ENCODE data around the gene ENDOD1.

ENDOD1 gene

GRCh38 chr11:95137299-95137698 lies 47.7 kb downstream of the ENDOD1 start:
- TF ChIP-seq CTCF (IDR thresholded peaks at IDR 0.05; ENCODE audit: insufficient read depth, low read length, missing control alignments) = no peak
- ChIA-PET POLR2A (interaction anchor here (1.2 kb wide), 2 partner anchors 10 to 67 kb away, joined by 3 to 4 read pairs; no protein-coding TSS in a partner anchor), CTCF (interaction anchor here (0.6 to 6.3 kb wide), 6 partner anchors 10 to 515 kb away, joined by 3 to 84 read pairs (median 4); partner anchors contain the start of genes ENDOD1 and SRSF8)
- H3K4me3 ChIP-seq (ENCODE audit: low read depth, low read length) = no peak overlapping the region
- DNase-seq (ENCODE audit: low read depth, low spot score) = no peak

- POLR2A ChIA-PET = interaction anchor here (1.2 kb wide), 1 partner anchor 9 kb away, joined by 4 read pairs; no protein-coding TSS in a partner anchor
- no peak for DNase-seq (ENCODE audit: low read depth, low spot score)
- H3K4me3 ChIP-seq (ENCODE audit: low read depth, low read length) = no peak overlapping the region
- no peak for TF ChIP-seq CTCF (IDR thresholded peaks at IDR 0.05; ENCODE audit: insufficient read depth, low read length, missing control alignments)
- CTCF ChIA-PET = interaction anchor here (1.8 to 6.3 kb wide), 2 partner anchors 8 to 69 kb away, joined by 8 to 84 read pairs; partner anchors contain the start of gene SRSF8
Measured at GRCh38 chr11:95138448-95138847, 48.8 kb downstream of the ENDOD1 start.

- POLR2A ChIA-PET = no interaction called here
- H3K4me3 ChIP-seq (ENCODE audit: low read depth, low read length) = no peak overlapping the region
- no peak for TF ChIP-seq CTCF (IDR thresholded peaks at IDR 0.05; ENCODE audit: insufficient read depth, low read length, missing control alignments)
- DNase-seq (ENCODE audit: low read depth, low spot score) = no peak
- CTCF ChIA-PET = interaction anchor here (1.0 to 6.3 kb wide), 3 partner anchors 11 to 91 kb away, joined by 3 to 84 read pairs (median 26); partner anchors contain the start of genes SESN3 and SRSF8
Measured at GRCh38 chr11:95140397-95141033, 50.9 kb downstream of the ENDOD1 start.

GRCh38 chr11:95142431-95142830 lies 52.8 kb downstream of the ENDOD1 start:
- DNase-seq (ENCODE audit: low read depth, low spot score) = no peak
- no peak overlapping the region for H3K4me3 ChIP-seq (ENCODE audit: low read depth, low read length)
- TF ChIP-seq CTCF (IDR thresholded peaks at IDR 0.05; ENCODE audit: insufficient read depth, low read length, missing control alignments) = no peak
- POLR2A ChIA-PET = interaction anchor here (1.2 kb wide), 1 partner anchor 75 kb away, joined by 3 read pairs; no protein-coding TSS in a partner anchor
- CTCF ChIA-PET = interaction anchor here (1.3 to 14.6 kb wide), 4 partner anchors 9 to 563 kb away, joined by 4 to 299 read pairs (median 16); partner anchors contain the start of gene SRSF8

GRCh38 chr11:95143106-95143681 lies 53.5 kb downstream of the ENDOD1 start:
- CTCF ChIA-PET = interaction anchor here (1.3 to 18.6 kb wide), 5 partner anchors 8 to 615 kb away, joined by 4 to 581 read pairs (median 26); partner anchors contain the start of gene SRSF8
- no peak overlapping the region for H3K4me3 ChIP-seq (ENCODE audit: low read depth, low read length)
- no peak for TF ChIP-seq CTCF (IDR thresholded peaks at IDR 0.05; ENCODE audit: insufficient read depth, low read length, missing control alignments)
- POLR2A ChIA-PET = interaction anchor here (1.2 kb wide), 1 partner anchor 76 kb away, joined by 3 read pairs; no protein-coding TSS in a partner anchor
- no peak for DNase-seq (ENCODE audit: low read depth, low spot score)

Measured in AG04449 (cell line).